WTC11 (cell line): ENCODE data around the gene ARPC1A. TPM values are rescaled to one million over a fixed set of nuclear protein-coding genes. Genes with fewer than 3 reads are reported as not detected.
"Not testable (repeated sequence)": the region's sequence is repeated elsewhere in the genome, so short reads cannot be mapped to it uniquely, and the experiment has no call there.

Experiments used
- ATAC-seq: fragments of 200-7000 bp; cut with Tn5 transposase; 2 replicates; pipeline ENCODE4 v1.10.0; 2021; ENCODE audit warnings: mild to moderate bottlenecking, moderate library complexity
- CTCF ChIA-PET: fragments of 300-600 bp; sonication (Branson Sonifier 250); formaldehyde crosslinking; loops from one replicate; lab custom pipeline; 2021; ENCODE audit warnings: antibody characterized with exemption; lab: Charles Lee
- POLR2A ChIA-PET: fragments of 350-600 bp; sonication (Branson Sonifier 250); formaldehyde crosslinking; loops from one replicate; lab custom pipeline; 2021; ENCODE audit warnings: antibody characterized with exemption; lab: Charles Lee
- DNase-seq: peaks from one replicate; pipeline ENCODE4 v3.0.0; 2021; ENCODE audit warnings: low spot score
- H3K27ac Mint-ChIP-seq: 2 replicates; pipeline ENCODE4 v1.8.0; 2021; ENCODE audit warnings: mixed read lengths
- H3K27me3 Mint-ChIP-seq: 2 replicates; pipeline ENCODE4 v1.8.0; 2021; ENCODE audit warnings: low read depth, mild to moderate bottlenecking, moderate library complexity, mixed read lengths
- H3K36me3 Mint-ChIP-seq: 2 replicates; pipeline ENCODE4 v1.8.0; 2021; ENCODE audit warnings: mixed read lengths
- H3K4me1 Mint-ChIP-seq: 2 replicates; pipeline ENCODE4 v1.8.0; 2022; ENCODE audit warnings: mixed read lengths
- H3K4me3 Mint-ChIP-seq: 2 replicates; pipeline ENCODE4 v1.8.0; 2021; ENCODE audit warnings: mild to moderate bottlenecking, moderate library complexity, mixed read lengths
- H3K9me3 Mint-ChIP-seq: 2 replicates; pipeline ENCODE4 v1.8.0; 2021; ENCODE audit warnings: mixed read lengths
- CREB1 ChIP-seq: sonication (generic); formaldehyde crosslinking; IDR thresholded peaks from 2 replicates; pipeline ENCODE4 v1.8.0; 2023; ENCODE audit warnings: mild to moderate bottlenecking, missing genetic modification reagents
- FOXJ3 ChIP-seq: sonication (generic); formaldehyde crosslinking; IDR thresholded peaks from 2 replicates; pipeline ENCODE4 v1.9.0; 2021; ENCODE audit warnings: missing genetic modification reagents, mild to moderate bottlenecking, borderline replicate concordance
- HMGA2 ChIP-seq: fragments of 250-450 bp; sonication (Bioruptor Pico); IDR thresholded peaks from 2 replicates; pipeline ENCODE4 v1.4.0; 2021; ENCODE audit warnings: mild to moderate bottlenecking, moderate library complexity
- JUN ChIP-seq: sonication (generic); formaldehyde crosslinking; IDR thresholded peaks from 2 replicates; pipeline ENCODE4 v1.8.0; 2023; ENCODE audit warnings: mild to moderate bottlenecking, missing genetic modification reagents
- NFATC4 ChIP-seq: fragments of 250-450 bp; sonication (Bioruptor Pico); IDR thresholded peaks from 2 replicates; pipeline ENCODE4 v1.9.0; 2021; ENCODE audit warnings: mild to moderate bottlenecking
- NFE2L1 ChIP-seq: sonication (generic); formaldehyde crosslinking; IDR thresholded peaks from 2 replicates; pipeline ENCODE4 v1.8.1; 2023; ENCODE audit warnings: missing genetic modification reagents
- RORB ChIP-seq: fragments of 250-450 bp; sonication (Bioruptor Pico); IDR thresholded peaks from 2 replicates; pipeline ENCODE4 v1.9.0; 2021; ENCODE audit warnings: mild to moderate bottlenecking
- ZBTB21 ChIP-seq: sonication (generic); formaldehyde crosslinking; IDR thresholded peaks from 2 replicates; pipeline ENCODE4 v1.8.1; 2023; ENCODE audit warnings: mild to moderate bottlenecking, missing genetic modification reagents, borderline replicate concordance
- ZNF138 ChIP-seq: sonication (generic); formaldehyde crosslinking; conservative IDR thresholded peaks from 2 replicates; pipeline ENCODE4 v1.8.1; 2022; ENCODE audit warnings: mild to moderate bottlenecking, moderate library complexity, missing genetic modification reagents
- total RNA-seq: library from RNA; stranded (reverse); gene quantifications from 3 replicates; pipeline ENCODE4 v1.2.3, GENCODE V29; 2021
- TF ChIP-seq, protein P1 (sequence below): sonication (generic); formaldehyde crosslinking; IDR thresholded peaks from 2 replicates; pipeline ENCODE4 v1.8.1; 2023; ENCODE audit warnings: mild to moderate bottlenecking, moderate library complexity, missing genetic modification reagents
- TF ChIP-seq, protein P2 (sequence below): sonication (generic); formaldehyde crosslinking; IDR thresholded peaks from 2 replicates; pipeline ENCODE4 v1.8.1; 2022; ENCODE audit warnings: mild to moderate bottlenecking, missing genetic modification reagents, moderate library complexity, borderline replicate concordance
- TF ChIP-seq, protein P3 (sequence below): fragments of 250-450 bp; sonication (Bioruptor Pico); IDR thresholded peaks from 2 replicates; pipeline ENCODE4 v1.8.0; 2021; ENCODE audit warnings: mild to moderate bottlenecking
- TF ChIP-seq, protein P4 (sequence below): fragments of 200-600 bp; IDR thresholded peaks from 2 replicates; pipeline ENCODE4 v1.8.0; 2022; ENCODE audit warnings: antibody characterized with exemption

The ARPC1A gene
- total RNA-seq, 1 experiment from 2014 or later = 149 TPM

DNA sequence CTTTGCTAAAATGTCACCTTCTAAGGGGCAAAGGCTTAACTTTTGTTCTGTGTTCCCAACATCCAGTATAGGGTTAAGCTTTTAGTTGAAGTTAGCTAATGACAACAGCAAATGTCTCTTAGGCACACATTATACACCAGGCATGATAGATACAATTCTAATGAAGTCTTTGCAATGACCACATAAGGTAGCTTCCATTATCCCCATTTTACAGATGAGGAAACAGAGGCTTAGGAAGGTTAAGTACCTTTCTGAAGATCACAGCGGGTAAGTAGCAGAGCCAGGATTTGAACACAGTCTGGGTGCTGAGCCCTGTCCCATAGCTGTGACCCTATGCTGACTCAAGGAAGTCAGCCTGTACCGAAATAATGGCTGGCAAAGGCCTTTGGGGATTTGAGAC is 84.9 kb downstream of the ARPC1A start:
- no peak for DNase-seq
- ChIA-PET POLR2A (no interaction called here), CTCF (interaction anchor here (2.4 kb wide), 1 partner anchor 11 kb away, joined by 5 read pairs; no protein-coding TSS in a partner anchor)
- Mint-ChIP-seq H3K9me3 (peaks cover 7% of the 10 kb centered on the region), H3K27me3 (no peaks in the 10 kb centered on the region), H3K27ac (peak overlapping the region; percentile 80; the same call in 1 of the 2 replicates), H3K36me3 (peaks cover 46% of the 10 kb centered on the region), H3K4me1 (peaks cover 18% of the 10 kb centered on the region), H3K4me3 (peak overlapping the region; percentile 99)
- no peak for ATAC-seq
- TF ChIP-seq FOXJ3 (CRISPR knock-in tag) = no peak
- TF ChIP-seq, protein P1, sequence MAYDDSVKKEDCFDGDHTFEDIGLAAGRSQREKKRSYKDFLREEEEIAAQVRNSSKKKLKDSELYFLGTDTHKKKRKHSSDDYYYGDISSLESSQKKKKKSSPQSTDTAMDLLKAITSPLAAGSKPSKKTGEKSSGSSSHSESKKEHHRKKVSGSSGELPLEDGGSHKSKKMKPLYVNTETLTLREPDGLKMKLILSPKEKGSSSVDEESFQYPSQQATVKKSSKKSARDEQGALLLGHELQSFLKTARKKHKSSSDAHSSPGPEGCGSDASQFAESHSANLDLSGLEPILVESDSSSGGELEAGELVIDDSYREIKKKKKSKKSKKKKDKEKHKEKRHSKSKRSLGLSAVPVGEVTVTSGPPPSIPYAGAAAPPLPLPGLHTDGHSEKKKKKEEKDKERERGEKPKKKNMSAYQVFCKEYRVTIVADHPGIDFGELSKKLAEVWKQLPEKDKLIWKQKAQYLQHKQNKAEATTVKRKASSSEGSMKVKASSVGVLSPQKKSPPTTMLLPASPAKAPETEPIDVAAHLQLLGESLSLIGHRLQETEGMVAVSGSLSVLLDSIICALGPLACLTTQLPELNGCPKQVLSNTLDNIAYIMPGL = no peak
- TF ChIP-seq ZNF138 (CRISPR knock-in tag) = no peak
- no peak for TF ChIP-seq RORB
- no peak for TF ChIP-seq HMGA2 (CRISPR knock-in tag)
- TF ChIP-seq NFE2L1 (CRISPR knock-in tag) = no peak
- TF ChIP-seq CREB1 (CRISPR knock-in tag) = no peak
- TF ChIP-seq NFATC4 (CRISPR knock-in tag) = no peak
- TF ChIP-seq, protein P2, sequence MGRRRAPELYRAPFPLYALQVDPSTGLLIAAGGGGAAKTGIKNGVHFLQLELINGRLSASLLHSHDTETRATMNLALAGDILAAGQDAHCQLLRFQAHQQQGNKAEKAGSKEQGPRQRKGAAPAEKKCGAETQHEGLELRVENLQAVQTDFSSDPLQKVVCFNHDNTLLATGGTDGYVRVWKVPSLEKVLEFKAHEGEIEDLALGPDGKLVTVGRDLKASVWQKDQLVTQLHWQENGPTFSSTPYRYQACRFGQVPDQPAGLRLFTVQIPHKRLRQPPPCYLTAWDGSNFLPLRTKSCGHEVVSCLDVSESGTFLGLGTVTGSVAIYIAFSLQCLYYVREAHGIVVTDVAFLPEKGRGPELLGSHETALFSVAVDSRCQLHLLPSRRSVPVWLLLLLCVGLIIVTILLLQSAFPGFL (CRISPR knock-in tag) = no peak
- no peak for TF ChIP-seq ZBTB21 (CRISPR knock-in tag)
- TF ChIP-seq, protein P3, sequence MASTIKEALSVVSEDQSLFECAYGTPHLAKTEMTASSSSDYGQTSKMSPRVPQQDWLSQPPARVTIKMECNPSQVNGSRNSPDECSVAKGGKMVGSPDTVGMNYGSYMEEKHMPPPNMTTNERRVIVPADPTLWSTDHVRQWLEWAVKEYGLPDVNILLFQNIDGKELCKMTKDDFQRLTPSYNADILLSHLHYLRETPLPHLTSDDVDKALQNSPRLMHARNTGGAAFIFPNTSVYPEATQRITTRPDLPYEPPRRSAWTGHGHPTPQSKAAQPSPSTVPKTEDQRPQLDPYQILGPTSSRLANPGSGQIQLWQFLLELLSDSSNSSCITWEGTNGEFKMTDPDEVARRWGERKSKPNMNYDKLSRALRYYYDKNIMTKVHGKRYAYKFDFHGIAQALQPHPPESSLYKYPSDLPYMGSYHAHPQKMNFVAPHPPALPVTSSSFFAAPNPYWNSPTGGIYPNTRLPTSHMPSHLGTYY (CRISPR knock-in tag) = no peak
- no peak for TF ChIP-seq JUN (CRISPR knock-in tag)

DNA sequence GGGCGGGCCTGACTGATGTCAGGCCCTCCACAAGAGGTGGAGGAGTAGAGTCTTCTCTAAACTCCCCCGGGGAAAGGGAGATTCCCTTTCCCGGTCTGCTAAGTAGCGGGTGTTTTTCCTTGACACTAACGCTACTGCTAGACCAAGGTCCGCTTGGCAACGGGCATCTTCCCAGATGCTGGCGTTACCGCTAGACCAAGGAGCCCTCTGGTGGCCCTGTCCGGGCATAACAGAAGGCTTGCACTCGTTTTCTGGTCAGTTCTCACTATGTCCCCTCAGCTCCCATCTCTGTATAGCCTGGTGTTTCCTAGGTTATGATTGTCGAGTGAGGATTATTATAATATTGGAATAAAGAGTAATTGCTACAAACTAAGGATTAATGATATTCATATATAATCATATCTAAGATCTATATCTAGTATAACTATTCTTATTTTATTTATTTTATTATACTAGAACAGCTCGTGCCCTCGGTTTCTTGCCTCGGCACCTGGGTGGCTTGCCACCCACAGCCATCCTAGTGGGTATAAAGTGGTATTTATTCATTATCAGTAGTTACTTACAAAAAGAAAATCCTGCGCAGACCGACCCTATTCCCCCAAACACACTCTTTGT is 89.9 kb downstream of the ARPC1A start:
- CTCF ChIA-PET = interaction anchor here (0.6 to 1.2 kb wide), 4 partner anchors 8 to 50 kb away, joined by 3 to 6 read pairs (median 4); no protein-coding TSS in a partner anchor
- H3K27ac Mint-ChIP-seq, H3K4me3 Mint-ChIP-seq, H3K27me3 Mint-ChIP-seq: not testable (repeated sequence)
- TF ChIP-seq, protein P4, sequence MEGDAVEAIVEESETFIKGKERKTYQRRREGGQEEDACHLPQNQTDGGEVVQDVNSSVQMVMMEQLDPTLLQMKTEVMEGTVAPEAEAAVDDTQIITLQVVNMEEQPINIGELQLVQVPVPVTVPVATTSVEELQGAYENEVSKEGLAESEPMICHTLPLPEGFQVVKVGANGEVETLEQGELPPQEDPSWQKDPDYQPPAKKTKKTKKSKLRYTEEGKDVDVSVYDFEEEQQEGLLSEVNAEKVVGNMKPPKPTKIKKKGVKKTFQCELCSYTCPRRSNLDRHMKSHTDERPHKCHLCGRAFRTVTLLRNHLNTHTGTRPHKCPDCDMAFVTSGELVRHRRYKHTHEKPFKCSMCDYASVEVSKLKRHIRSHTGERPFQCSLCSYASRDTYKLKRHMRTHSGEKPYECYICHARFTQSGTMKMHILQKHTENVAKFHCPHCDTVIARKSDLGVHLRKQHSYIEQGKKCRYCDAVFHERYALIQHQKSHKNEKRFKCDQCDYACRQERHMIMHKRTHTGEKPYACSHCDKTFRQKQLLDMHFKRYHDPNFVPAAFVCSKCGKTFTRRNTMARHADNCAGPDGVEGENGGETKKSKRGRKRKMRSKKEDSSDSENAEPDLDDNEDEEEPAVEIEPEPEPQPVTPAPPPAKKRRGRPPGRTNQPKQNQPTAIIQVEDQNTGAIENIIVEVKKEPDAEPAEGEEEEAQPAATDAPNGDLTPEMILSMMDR = peak; percentile 47; the same call in 1 of the 2 replicates
- TF ChIP-seq, all 79 proteins: peak for 1; not testable (repeated sequence) for 78
- POLR2A ChIA-PET = interaction anchor here (0.8 to 1.2 kb wide), 2 partner anchors 8 to 23 kb away, joined by 3 read pairs; no protein-coding TSS in a partner anchor
- peak; percentile 81 for DNase-seq
- H3K36me3 Mint-ChIP-seq = peaks cover 83% of the 10 kb centered on the region
- not testable (repeated sequence) for H3K9me3 Mint-ChIP-seq, H3K4me1 Mint-ChIP-seq, ATAC-seq

Other genes with a start within 250 kb of the ARPC1A start
- gene SMURF1, start 181.8 kb upstream of the ARPC1A start, total RNA-seq = 22.1 to 23.2 TPM (median 22.4 TPM) in 3 replicates
- not detected in 3 replicates for gene KPNA7, start 117.8 kb upstream of the ARPC1A start, total RNA-seq
- not detected in 3 replicates for gene MYH16, start 53.1 kb upstream of the ARPC1A start, total RNA-seq
- 63.3 to 70.2 TPM (median 66.2 TPM) in 3 replicates for gene ARPC1B, start 48.8 kb downstream of the ARPC1A start, total RNA-seq
- gene PDAP1, start 82.7 kb downstream of the ARPC1A start, total RNA-seq = 157 to 177 TPM (median 160 TPM) in 3 replicates
- 98.4 to 99.5 TPM (median 98.7 TPM) in 3 replicates for gene BUD31, start 83.1 kb downstream of the ARPC1A start, total RNA-seq
- 8.8 to 11.4 TPM (median 11.1 TPM) in 3 replicates for gene PTCD1, start 112.9 kb downstream of the ARPC1A start, total RNA-seq
- gene CPSF4, start 113.0 kb downstream of the ARPC1A start, total RNA-seq = 79.1 to 109 TPM (median 85.8 TPM) in 3 replicates
- gene ATP5MF, start 140.3 kb downstream of the ARPC1A start, total RNA-seq = 454 to 480 TPM (median 463 TPM) in 3 replicates
- gene ZNF789, start 147.0 kb downstream of the ARPC1A start, total RNA-seq = 11.7 to 14.0 TPM (median 12.8 TPM) in 3 replicates
- 23.0 to 24.0 TPM (median 23.1 TPM) in 3 replicates for gene ZNF394, start 174.4 kb downstream of the ARPC1A start, total RNA-seq
- 14.5 to 15.7 TPM (median 15.5 TPM) in 3 replicates for gene ZKSCAN5, start 178.8 kb downstream of the ARPC1A start, total RNA-seq
- 5.9 to 7.2 TPM (median 6.6 TPM) in 3 replicates for gene FAM200A, start 226.2 kb downstream of the ARPC1A start, total RNA-seq
- 37.1 to 40.4 TPM (median 38.2 TPM) in 3 replicates for gene ZNF655, start 232.7 kb downstream of the ARPC1A start, total RNA-seq